Measurements from ENCODE around the gene CDKN2B.

DNA sequence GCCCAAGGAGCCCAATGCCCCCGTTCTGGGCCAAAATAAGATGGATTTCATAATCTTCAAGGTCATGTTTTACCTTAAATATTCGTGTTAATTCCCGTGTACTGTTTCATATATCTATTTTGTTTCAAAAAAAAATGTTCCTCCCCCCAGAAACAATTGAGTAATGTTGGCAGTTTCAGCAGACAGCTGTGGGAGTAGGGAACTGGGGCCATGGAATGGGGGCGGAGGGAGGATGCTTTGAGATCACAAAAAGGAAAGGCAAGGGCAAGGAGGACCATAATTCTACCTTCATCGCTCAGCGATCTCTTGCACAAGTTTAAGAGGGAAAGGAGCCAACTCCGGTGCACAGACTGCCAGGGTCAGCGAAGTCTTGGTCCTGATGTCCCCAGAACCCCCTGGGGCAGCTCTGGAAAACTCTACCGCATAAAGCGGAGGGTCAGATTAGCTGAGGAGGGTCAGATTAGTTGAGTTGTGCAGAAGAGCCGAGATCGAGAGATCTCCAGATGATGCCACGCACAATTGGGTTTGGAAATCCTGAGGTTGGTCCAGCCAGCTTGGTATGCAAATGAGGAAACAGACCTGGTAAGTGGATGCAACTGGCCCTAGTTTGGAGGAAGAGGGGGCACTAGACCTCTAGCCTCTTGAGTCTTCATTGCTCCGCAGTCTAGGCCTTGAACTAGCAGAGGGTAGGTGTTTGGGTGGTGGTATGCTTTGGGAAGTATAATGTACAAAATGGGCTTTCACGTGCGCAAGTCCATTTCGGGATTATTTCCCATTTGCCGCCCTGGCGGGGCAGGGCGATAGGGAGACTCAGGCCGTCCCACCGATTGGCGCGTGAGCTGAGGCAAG is 38.9 kb downstream of the CDKN2B start:
- TF ChIP-seq, protein P1, sequence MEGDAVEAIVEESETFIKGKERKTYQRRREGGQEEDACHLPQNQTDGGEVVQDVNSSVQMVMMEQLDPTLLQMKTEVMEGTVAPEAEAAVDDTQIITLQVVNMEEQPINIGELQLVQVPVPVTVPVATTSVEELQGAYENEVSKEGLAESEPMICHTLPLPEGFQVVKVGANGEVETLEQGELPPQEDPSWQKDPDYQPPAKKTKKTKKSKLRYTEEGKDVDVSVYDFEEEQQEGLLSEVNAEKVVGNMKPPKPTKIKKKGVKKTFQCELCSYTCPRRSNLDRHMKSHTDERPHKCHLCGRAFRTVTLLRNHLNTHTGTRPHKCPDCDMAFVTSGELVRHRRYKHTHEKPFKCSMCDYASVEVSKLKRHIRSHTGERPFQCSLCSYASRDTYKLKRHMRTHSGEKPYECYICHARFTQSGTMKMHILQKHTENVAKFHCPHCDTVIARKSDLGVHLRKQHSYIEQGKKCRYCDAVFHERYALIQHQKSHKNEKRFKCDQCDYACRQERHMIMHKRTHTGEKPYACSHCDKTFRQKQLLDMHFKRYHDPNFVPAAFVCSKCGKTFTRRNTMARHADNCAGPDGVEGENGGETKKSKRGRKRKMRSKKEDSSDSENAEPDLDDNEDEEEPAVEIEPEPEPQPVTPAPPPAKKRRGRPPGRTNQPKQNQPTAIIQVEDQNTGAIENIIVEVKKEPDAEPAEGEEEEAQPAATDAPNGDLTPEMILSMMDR (conservative IDR thresholded peaks at IDR 0.05; ENCODE audit: low read length), result no peak
- no peak for TF ChIP-seq EZH2phosphoT487 (IDR thresholded peaks at IDR 0.05; ENCODE audit: borderline replicate concordance)

Data from Loucy (cell line).